HL-60/S4 treated with phorbol 12-myristate 13-acetate at 8.2 ng/mL for 4 days and 3 days (cell line): ENCODE data around the gene IGF1.

Source experiments
- in situ Hi-C: fragments of 300-500 bp; cut with MboI; formaldehyde crosslinking; loops from 2 replicates; pipeline ENCODE4 v1.15.0; 2022; ENCODE audit warnings: low sequenced_read_pairs

IGF1 gene

GRCh38 chr12:102498471-102498870 is 18.1 kb upstream of the IGF1 start:
- in situ Hi-C loops: loop anchor here (25.0 kb wide), 1 partner anchor 561 kb away; no protein-coding TSS in a partner anchor

- in situ Hi-C loops: loop anchor here (25.0 kb wide), 1 partner anchor 560 kb away; no protein-coding TSS in a partner anchor
Observed at GRCh38 chr12:102497743-102498142, 17.4 kb upstream of the IGF1 start.

- in situ Hi-C loops: loop anchor here (25.0 kb wide), 1 partner anchor 559 kb away; no protein-coding TSS in a partner anchor
Observed at GRCh38 chr12:102496591-102496990, 16.2 kb upstream of the IGF1 start.

GRCh38 chr12:102487226-102487625 is 6.9 kb upstream of the IGF1 start:
- in situ Hi-C loops: loop anchor here (25.0 kb wide), 1 partner anchor 550 kb away; no protein-coding TSS in a partner anchor

- in situ Hi-C loops: loop anchor here (25.0 kb wide), 1 partner anchor 549 kb away; no protein-coding TSS in a partner anchor
Observed at GRCh38 chr12:102486153-102486552, 5.8 kb upstream of the IGF1 start.

GRCh38 chr12:102484428-102484958 is 4.1 kb upstream of the IGF1 start:
- in situ Hi-C loops: loop anchor here (25.0 kb wide), 1 partner anchor 547 kb away; no protein-coding TSS in a partner anchor

- in situ Hi-C loops: loop anchor here (25.0 kb wide), 1 partner anchor 547 kb away; no protein-coding TSS in a partner anchor
Observed at GRCh38 chr12:102484017-102484416, 3.7 kb upstream of the IGF1 start.

GRCh38 chr12:102483466-102483865 is 3.1 kb upstream of the IGF1 start:
- in situ Hi-C loops: loop anchor here (25.0 kb wide), 1 partner anchor 546 kb away; no protein-coding TSS in a partner anchor

- in situ Hi-C loops: loop anchor here (25.0 kb wide), 1 partner anchor 545 kb away; no protein-coding TSS in a partner anchor
Observed at GRCh38 chr12:102481705-102482425, 1.5 kb upstream of the IGF1 start.

- in situ Hi-C loops: loop anchor here (25.0 kb wide), 1 partner anchor 543 kb away; no protein-coding TSS in a partner anchor
Observed at GRCh38 chr12:102479939-102480338, 424 bp downstream of the IGF1 start.

- in situ Hi-C loops: loop anchor here (25.0 kb wide), 1 partner anchor 542 kb away; no protein-coding TSS in a partner anchor
Observed at GRCh38 chr12:102479099-102479885, 1.1 kb downstream of the IGF1 start.

- in situ Hi-C loops: loop anchor here (25.0 kb wide), 1 partner anchor 541 kb away; no protein-coding TSS in a partner anchor
Observed at GRCh38 chr12:102478405-102479098, 1.8 kb downstream of the IGF1 start.

GRCh38 chr12:102475355-102475754 is 5.0 kb downstream of the IGF1 start:
- in situ Hi-C loops: loop anchor here (25.0 kb wide), 1 partner anchor 538 kb away; no protein-coding TSS in a partner anchor

- in situ Hi-C loops: loop anchor here (25.0 kb wide), 1 partner anchor 537 kb away; no protein-coding TSS in a partner anchor
Observed at GRCh38 chr12:102474438-102475064, 5.8 kb downstream of the IGF1 start.

- in situ Hi-C loops: no loop called here
Observed at GRCh38 chr12:102472496-102472895, 7.9 kb downstream of the IGF1 start.

- in situ Hi-C loops: no loop called here
Observed at GRCh38 chr12:102471556-102471955, 8.8 kb downstream of the IGF1 start.

- in situ Hi-C loops: no loop called here
Observed at GRCh38 chr12:102470945-102471344, 9.4 kb downstream of the IGF1 start.

GRCh38 chr12:102468261-102468915 is 12.0 kb downstream of the IGF1 start:
- in situ Hi-C loops: no loop called here
